Gastroesophageal sphincter (tissue), 4 donors: ENCODE measurements around the gene ECEL1. TPM values are rescaled to one million over a fixed set of nuclear protein-coding genes. Genes with fewer than 3 reads are reported as not detected.

Source experiments
- ATAC-seq: fragments of 150-250 bp; one replicate; pipeline ENCODE4 v1.9.1; 2016; ENCODE audit warnings: mild to moderate bottlenecking, moderate library complexity
- H3K27ac ChIP-seq, 4 donors: fragments of 200-600 bp; sonication (generic) in 3 of 4; 1 replicate in 3 of 4; 2 replicates in 1 of 4; pipeline ENCODE4 v1.5.1; 2016 to 2019
- H3K27me3 ChIP-seq: fragments of 200-600 bp; sonication (generic); one replicate; pipeline ENCODE4 v1.5.1; 2019
- H3K36me3 ChIP-seq, 2 donors: fragments of 200-600 bp; sonication (generic); one replicate each; pipeline ENCODE4 v1.5.1; 2019; ENCODE audit warnings: control low read depth in 1 of 2
- H3K4me1 ChIP-seq, 3 donors: fragments of 200-600 bp; sonication (generic); 1 replicate in 2 of 3; 2 replicates in 1 of 3; pipeline ENCODE4 v1.5.1; 2016 to 2019; ENCODE audit warnings: control low read depth in 2 of 3
- H3K4me3 ChIP-seq, 2 donors: fragments of 200-600 bp; sonication (generic); one replicate each; pipeline ENCODE4 v1.5.1; 2019; ENCODE audit warnings: mild to moderate bottlenecking in 1 of 2, moderate library complexity in 1 of 2
- H3K9me3 ChIP-seq, 3 donors: fragments of 200-600 bp; sonication (generic); one replicate each; pipeline ENCODE4 v1.5.1; 2017 to 2019; ENCODE audit warnings: control low read depth in 2 of 3
- EP300 ChIP-seq: sonication (generic); formaldehyde crosslinking; IDR thresholded peaks from one replicate; pipeline ENCODE4 v1.6.1; 2017; ENCODE audit warnings: antibody characterized with exemption, mild to moderate bottlenecking
- POLR2A ChIP-seq, 2 donors: fragments of 450-650 bp; IDR thresholded peaks; one replicate each; pipeline ENCODE4 v1.6.1; 2017; ENCODE audit warnings: antibody characterized with exemption in 2 of 2, mild to moderate bottlenecking in 2 of 2, moderate library complexity in 1 of 2
- POLR2AphosphoS5 ChIP-seq: sonication (generic); formaldehyde crosslinking; IDR thresholded peaks from one replicate; pipeline ENCODE4 v1.6.1; 2017; ENCODE audit warnings: antibody characterized with exemption
- WGBS, 2 donors: methylation state at CpG; one replicate each; pipeline ENCODE4 v1.1.5; 2018; ENCODE audit warnings: low coverage in 1 of 2; 5-methylcytosine and 5-hydroxymethylcytosine counted together
- total RNA-seq, 4 donors: library from RNA; depleted of rRNA; stranded (reverse); fragments of >200 nt; gene quantifications; one replicate each; pipeline ENCODE4 v1.1.0, GENCODE V29; 2016
- TF ChIP-seq, protein P1 (sequence below), 4 experiments: fragments of 200-600 bp in 2 of 4; fragments of 450-650 bp in 2 of 4; sonication (generic) in 1 of 4; IDR thresholded peaks; one replicate each; pipeline ENCODE4 v1.5.1; 2017 to 2019; ENCODE audit warnings: antibody characterized with exemption in 4 of 4, mild to moderate bottlenecking in 2 of 4, moderate library complexity in 2 of 4

The ECEL1 gene
- total RNA-seq, 4 donors from 2014 or later = 1.1 to 1.4 TPM; not detected in 2

GRCh38 chr2:232511336-232511890 is 23.8 kb upstream of the ECEL1 start:
- Histone ChIP-seq H3K27me3 (peaks cover 19% of the 10 kb centered on the region), H3K4me3 (no peak overlapping the region), H3K4me1 (no peaks in the 10 kb centered on the region), H3K36me3 (no peaks in the 10 kb centered on the region), H3K27ac (no peak overlapping the region), H3K9me3 (no peaks in the 10 kb centered on the region)
- TF ChIP-seq, protein P1, sequence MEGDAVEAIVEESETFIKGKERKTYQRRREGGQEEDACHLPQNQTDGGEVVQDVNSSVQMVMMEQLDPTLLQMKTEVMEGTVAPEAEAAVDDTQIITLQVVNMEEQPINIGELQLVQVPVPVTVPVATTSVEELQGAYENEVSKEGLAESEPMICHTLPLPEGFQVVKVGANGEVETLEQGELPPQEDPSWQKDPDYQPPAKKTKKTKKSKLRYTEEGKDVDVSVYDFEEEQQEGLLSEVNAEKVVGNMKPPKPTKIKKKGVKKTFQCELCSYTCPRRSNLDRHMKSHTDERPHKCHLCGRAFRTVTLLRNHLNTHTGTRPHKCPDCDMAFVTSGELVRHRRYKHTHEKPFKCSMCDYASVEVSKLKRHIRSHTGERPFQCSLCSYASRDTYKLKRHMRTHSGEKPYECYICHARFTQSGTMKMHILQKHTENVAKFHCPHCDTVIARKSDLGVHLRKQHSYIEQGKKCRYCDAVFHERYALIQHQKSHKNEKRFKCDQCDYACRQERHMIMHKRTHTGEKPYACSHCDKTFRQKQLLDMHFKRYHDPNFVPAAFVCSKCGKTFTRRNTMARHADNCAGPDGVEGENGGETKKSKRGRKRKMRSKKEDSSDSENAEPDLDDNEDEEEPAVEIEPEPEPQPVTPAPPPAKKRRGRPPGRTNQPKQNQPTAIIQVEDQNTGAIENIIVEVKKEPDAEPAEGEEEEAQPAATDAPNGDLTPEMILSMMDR (IDR thresholded peaks at IDR 0.05) = no peak
- no peak for TF ChIP-seq EP300
- no peak for TF ChIP-seq POLR2A (IDR thresholded peaks at IDR 0.05)
- WGBS, 2 donors = 49% methylated on average over 2 of the region's 11 CpGs; no CpG with 5 or more reads in 1 of the 2 donors
- no peak for ATAC-seq

DNA sequence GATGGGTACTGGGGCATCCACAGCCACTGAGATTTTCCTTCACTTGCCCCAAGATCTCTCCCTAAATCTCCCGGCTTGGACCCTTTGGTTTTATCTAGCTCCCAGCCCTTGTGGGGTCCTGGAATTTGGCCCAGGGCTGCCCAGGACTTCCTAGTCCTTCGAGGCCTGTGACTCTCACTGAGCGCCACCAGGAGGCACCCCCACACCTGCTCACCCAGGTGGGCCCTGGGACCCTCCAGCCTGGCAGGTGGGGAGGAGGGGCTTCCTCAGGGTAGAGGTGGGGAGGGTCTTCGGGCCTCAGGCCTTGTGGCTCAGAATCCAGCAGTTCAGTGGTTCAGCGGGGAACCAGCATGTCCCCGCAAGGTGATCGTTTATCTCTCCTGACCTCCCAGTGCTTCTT is 20.6 kb upstream of the ECEL1 start:
- H3K27me3 ChIP-seq = peaks cover 36% of the 10 kb centered on the region
- H3K4me3 ChIP-seq = no peak overlapping the region
- H3K4me1 ChIP-seq = peaks cover 0 to 8% (median 0%) of the 10 kb centered on the region in 3 donors
- no peaks in the 10 kb centered on the region for H3K36me3 ChIP-seq
- no peaks in the 10 kb centered on the region for H3K9me3 ChIP-seq
- TF ChIP-seq EP300 (no peak), POLR2AphosphoS5 (no peak)
- TF ChIP-seq, protein P1 (IDR thresholded peaks at IDR 0.05) = no peak
- WGBS, 2 donors = 70 to 83% methylated on average over 1 to 2 of the region's 7 CpGs
- H3K27ac ChIP-seq = no peak overlapping the region
- ATAC-seq = no peak

DNA sequence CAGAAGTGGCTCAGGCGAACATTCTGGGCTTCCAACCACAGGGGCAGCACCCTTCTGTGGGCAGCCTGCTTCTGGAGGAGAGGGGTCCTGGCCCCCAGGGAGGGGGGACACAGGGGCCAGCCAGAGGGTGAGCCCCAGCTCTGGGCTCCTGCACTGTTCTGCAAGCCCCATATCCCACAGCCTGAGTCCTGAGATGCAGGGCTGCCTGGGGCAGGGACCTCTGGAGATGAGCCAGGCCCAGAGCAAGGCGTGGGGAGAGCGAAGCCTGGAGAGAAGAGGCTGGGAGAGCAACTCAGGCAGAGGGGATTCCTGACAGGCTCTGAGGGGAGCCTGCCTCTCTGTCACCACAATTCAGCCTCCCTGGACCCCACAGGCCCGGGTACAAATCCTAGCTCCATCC is 19.1 kb upstream of the ECEL1 start:
- no peaks in the 10 kb centered on the region for H3K36me3 ChIP-seq
- no peaks in the 10 kb centered on the region for H3K9me3 ChIP-seq
- no peak for ATAC-seq
- H3K4me3 ChIP-seq = no peak overlapping the region
- H3K27ac ChIP-seq = no peak overlapping the region
- H3K27me3 ChIP-seq = peaks cover 29% of the 10 kb centered on the region
- TF ChIP-seq, protein P1 (IDR thresholded peaks at IDR 0.05) = no peak
- no peak for TF ChIP-seq EP300
- TF ChIP-seq POLR2AphosphoS5 = no peak
- TF ChIP-seq POLR2A (IDR thresholded peaks at IDR 0.05) = no peak
- H3K4me1 ChIP-seq = peaks cover 0 to 23% (median 3%) of the 10 kb centered on the region in 3 donors
- no CpG with 5 or more reads among the region's 4 CpGs for WGBS, 2 donors

GRCh38 chr2:232505856-232506255 is 18.2 kb upstream of the ECEL1 start:
- Histone ChIP-seq H3K27me3 (peaks cover 22% of the 10 kb centered on the region), H3K4me1 (peaks cover 0 to 23% (median 3%) of the 10 kb centered on the region in 3 donors), H3K27ac (no peak overlapping the region), H3K36me3 (no peaks in the 10 kb centered on the region), H3K9me3 (no peaks in the 10 kb centered on the region), H3K4me3 (no peak overlapping the region)
- 44% methylated on average over 4 of the region's 10 CpGs; no CpG with 5 or more reads in 1 of the 2 donors for WGBS, 2 donors
- no peak for ATAC-seq
- TF ChIP-seq POLR2AphosphoS5 (no peak), EP300 (no peak)
- TF ChIP-seq, protein P1 (IDR thresholded peaks at IDR 0.05) = no peak

- Histone ChIP-seq H3K27ac (no peak overlapping the region), H3K4me1 (peaks cover 0 to 23% (median 3%) of the 10 kb centered on the region in 3 donors), H3K9me3 (no peaks in the 10 kb centered on the region), H3K27me3 (peaks cover 22% of the 10 kb centered on the region), H3K4me3 (no peak overlapping the region), H3K36me3 (no peaks in the 10 kb centered on the region)
- no peak for TF ChIP-seq POLR2A (IDR thresholded peaks at IDR 0.05)
- TF ChIP-seq, protein P1 (IDR thresholded peaks at IDR 0.05) = no peak
- TF ChIP-seq EP300 = no peak
- ATAC-seq = no peak
- 88 to 100% methylated on average over 1 to 2 of the region's 2 CpGs for WGBS, 2 donors
These were observed 16.8 kb upstream of the ECEL1 start for GRCh38 chr2:232504438-232504837.
